ENCODE results near the gene TSACC. TPM values are rescaled to one million over a fixed set of nuclear protein-coding genes. Genes with fewer than 3 reads are reported as not detected.

The TSACC gene
- total RNA-seq, 1 experiment from 2014 or later, result 0.67 TPM

GRCh38 chr1:156391366-156391677 is 53.0 kb downstream of the TSACC start:
- DNase-seq (ENCODE audit: extremely low read depth, low read depth), result no peak

- DNase-seq (ENCODE audit: extremely low read depth, low read depth), result no peak
Observed at GRCh38 chr1:156391701-156392100, 53.4 kb downstream of the TSACC start.

- no peak for DNase-seq (ENCODE audit: extremely low read depth, low read depth)
Observed at GRCh38 chr1:156392452-156392853, 54.1 kb downstream of the TSACC start.

GRCh38 chr1:156393095-156393494 is 54.8 kb downstream of the TSACC start:
- DNase-seq (ENCODE audit: extremely low read depth, low read depth), result no peak

GRCh38 chr1:156394082-156394481 is 55.8 kb downstream of the TSACC start:
- no peak for DNase-seq (ENCODE audit: extremely low read depth, low read depth)

GRCh38 chr1:156394835-156395461 is 56.6 kb downstream of the TSACC start:
- no peak for DNase-seq (ENCODE audit: extremely low read depth, low read depth)

Other genes with a start within 250 kb of the TSACC start
- 315 and 336 TPM in 2 replicates for gene LMNA, start 223.8 kb upstream of the TSACC start, total RNA-seq (2014; rRNA removed; shearing (Covaris generic))
- 0.10 and 0.29 TPM in 2 replicates for gene SEMA4A, start 184.9 kb upstream of the TSACC start, total RNA-seq (2014; rRNA removed; shearing (Covaris generic))
- gene SLC25A44, start 144.4 kb upstream of the TSACC start, total RNA-seq (2014; rRNA removed; shearing (Covaris generic)), result 18.4 and 19.1 TPM in 2 replicates
- gene PMF1, start 125.5 kb upstream of the TSACC start, total RNA-seq (2014; rRNA removed; shearing (Covaris generic)), result 47.5 and 59.2 TPM in 2 replicates
- 0.50 TPM in 1 of 2 replicates, not detected in the other for gene BGLAP, start 96.3 kb upstream of the TSACC start, total RNA-seq (2014; rRNA removed; shearing (Covaris generic))
- 1.4 and 2.5 TPM in 2 replicates for gene PAQR6, start 90.5 kb upstream of the TSACC start, total RNA-seq (2014; rRNA removed; shearing (Covaris generic))
- gene SMG5, start 55.7 kb upstream of the TSACC start, total RNA-seq (2014; rRNA removed; shearing (Covaris generic)), result 74.7 and 79.8 TPM in 2 replicates
- gene TMEM79, start 54.2 kb upstream of the TSACC start, total RNA-seq (2014; rRNA removed; shearing (Covaris generic)), result 11.3 and 13.3 TPM in 2 replicates
- gene GLMP, start 42.8 kb upstream of the TSACC start, total RNA-seq (2014; rRNA removed; shearing (Covaris generic)), result 50.5 and 62.2 TPM in 2 replicates
- gene VHLL, start 39.2 kb upstream of the TSACC start, total RNA-seq (2014; rRNA removed; shearing (Covaris generic)), result not detected in 2 replicates
- 507 and 571 TPM in 2 replicates for gene CCT3, start 234 bp upstream of the TSACC start, total RNA-seq (2014; rRNA removed; shearing (Covaris generic))
- not detected in 2 replicates for gene RHBG, start 30.7 kb downstream of the TSACC start, total RNA-seq (2014; rRNA removed; shearing (Covaris generic))
- 23.8 and 26.3 TPM in 2 replicates for gene MEF2D, start 162.2 kb downstream of the TSACC start, total RNA-seq (2014; rRNA removed; shearing (Covaris generic))
- 27.6 and 28.7 TPM in 2 replicates for gene IQGAP3, start 234.0 kb downstream of the TSACC start, total RNA-seq (2014; rRNA removed; shearing (Covaris generic))
- not detected in 2 replicates for gene TTC24, start 241.2 kb downstream of the TSACC start, total RNA-seq (2014; rRNA removed; shearing (Covaris generic))

Data from NCI-H460 (cell line).